ENCODE data around the gene AFF3.

AFF3 gene

GRCh38 chr2:99728166-99728565, 414.2 kb downstream of the AFF3 start:
- H3K27me3 ChIP-seq (ENCODE audit: control insufficient read depth, insufficient read depth, low read length), result no peaks in the 10 kb centered on the region
- no peak overlapping the region for H3K9ac ChIP-seq (ENCODE audit: low read length)
- H3K4me1 ChIP-seq (ENCODE audit: control insufficient read depth, low read depth, low read length), result no peaks in the 10 kb centered on the region
- H3K9me3 ChIP-seq (ENCODE audit: control insufficient read depth, low read depth, low read length), result no peaks in the 10 kb centered on the region
- H3K36me3 ChIP-seq (ENCODE audit: control insufficient read depth, low read depth, low read length), result no peaks in the 10 kb centered on the region
- no peak overlapping the region for H3K27ac ChIP-seq (ENCODE audit: low read length)
- H3K4me3 ChIP-seq (ENCODE audit: low read length), result no peak overlapping the region

GRCh38 chr2:99727199-99727598, 415.2 kb downstream of the AFF3 start:
- Histone ChIP-seq H3K4me1 (ENCODE audit: control insufficient read depth, low read depth, low read length) (no peaks in the 10 kb centered on the region), H3K4me3 (ENCODE audit: low read length) (no peak overlapping the region), H3K9me3 (ENCODE audit: control insufficient read depth, low read depth, low read length) (no peaks in the 10 kb centered on the region), H3K9ac (ENCODE audit: low read length) (no peak overlapping the region), H3K27me3 (ENCODE audit: control insufficient read depth, insufficient read depth, low read length) (no peaks in the 10 kb centered on the region), H3K27ac (ENCODE audit: low read length) (no peak overlapping the region), H3K36me3 (ENCODE audit: control insufficient read depth, low read depth, low read length) (no peaks in the 10 kb centered on the region)

GRCh38 chr2:99726691-99727090, 415.7 kb downstream of the AFF3 start:
- Histone ChIP-seq H3K27ac (ENCODE audit: low read length) (no peak overlapping the region), H3K4me3 (ENCODE audit: low read length) (no peak overlapping the region), H3K27me3 (ENCODE audit: control insufficient read depth, insufficient read depth, low read length) (no peaks in the 10 kb centered on the region), H3K9ac (ENCODE audit: low read length) (no peak overlapping the region), H3K4me1 (ENCODE audit: control insufficient read depth, low read depth, low read length) (no peaks in the 10 kb centered on the region), H3K9me3 (ENCODE audit: control insufficient read depth, low read depth, low read length) (no peaks in the 10 kb centered on the region), H3K36me3 (ENCODE audit: control insufficient read depth, low read depth, low read length) (no peaks in the 10 kb centered on the region)

- Histone ChIP-seq H3K9me3 (ENCODE audit: control insufficient read depth, low read depth, low read length) (no peaks in the 10 kb centered on the region), H3K27me3 (ENCODE audit: control insufficient read depth, insufficient read depth, low read length) (no peaks in the 10 kb centered on the region), H3K4me1 (ENCODE audit: control insufficient read depth, low read depth, low read length) (no peaks in the 10 kb centered on the region)
Observed at GRCh38 chr2:99725820-99726219, 416.6 kb downstream of the AFF3 start.

GRCh38 chr2:99722476-99722875, 419.9 kb downstream of the AFF3 start:
- H3K27ac ChIP-seq (ENCODE audit: low read length), result no peak overlapping the region
- no peaks in the 10 kb centered on the region for H3K4me1 ChIP-seq (ENCODE audit: control insufficient read depth, low read depth, low read length)
- no peak overlapping the region for H3K4me3 ChIP-seq (ENCODE audit: low read length)
- no peaks in the 10 kb centered on the region for H3K36me3 ChIP-seq (ENCODE audit: control insufficient read depth, low read depth, low read length)
- H3K27me3 ChIP-seq (ENCODE audit: control insufficient read depth, insufficient read depth, low read length), result no peaks in the 10 kb centered on the region
- H3K9ac ChIP-seq (ENCODE audit: low read length), result no peak overlapping the region
- H3K9me3 ChIP-seq (ENCODE audit: control insufficient read depth, low read depth, low read length), result no peaks in the 10 kb centered on the region

More at GRCh38 chr2:99725820-99726219, 416.6 kb downstream of the AFF3 start:
- H3K4me3 ChIP-seq (ENCODE audit: low read length), result no peak overlapping the region
- no peak overlapping the region for H3K9ac ChIP-seq (ENCODE audit: low read length)
- no peaks in the 10 kb centered on the region for H3K36me3 ChIP-seq (ENCODE audit: control insufficient read depth, low read depth, low read length)
- H3K27ac ChIP-seq (ENCODE audit: low read length), result no peak overlapping the region

GRCh38 chr2:99719102-99719501, 423.3 kb downstream of the AFF3 start:
- H3K27me3 ChIP-seq (ENCODE audit: control insufficient read depth, insufficient read depth, low read length), result no peaks in the 10 kb centered on the region
- H3K27ac ChIP-seq (ENCODE audit: low read length), result no peak overlapping the region
- no peaks in the 10 kb centered on the region for H3K9me3 ChIP-seq (ENCODE audit: control insufficient read depth, low read depth, low read length)
- H3K9ac ChIP-seq (ENCODE audit: low read length), result no peak overlapping the region
- H3K4me3 ChIP-seq (ENCODE audit: low read length), result no peak overlapping the region
- no peaks in the 10 kb centered on the region for H3K4me1 ChIP-seq (ENCODE audit: control insufficient read depth, low read depth, low read length)
- no peaks in the 10 kb centered on the region for H3K36me3 ChIP-seq (ENCODE audit: control insufficient read depth, low read depth, low read length)

- H3K4me1 ChIP-seq (ENCODE audit: control insufficient read depth, low read depth, low read length), result no peaks in the 10 kb centered on the region
- no peak overlapping the region for H3K27ac ChIP-seq (ENCODE audit: low read length)
- no peak overlapping the region for H3K9ac ChIP-seq (ENCODE audit: low read length)
- no peak overlapping the region for H3K4me3 ChIP-seq (ENCODE audit: low read length)
- no peaks in the 10 kb centered on the region for H3K27me3 ChIP-seq (ENCODE audit: control insufficient read depth, insufficient read depth, low read length)
- H3K36me3 ChIP-seq (ENCODE audit: control insufficient read depth, low read depth, low read length), result no peaks in the 10 kb centered on the region
- no peaks in the 10 kb centered on the region for H3K9me3 ChIP-seq (ENCODE audit: control insufficient read depth, low read depth, low read length)
Observed at GRCh38 chr2:99715956-99716355, 426.4 kb downstream of the AFF3 start.

- H3K9me3 ChIP-seq (ENCODE audit: control insufficient read depth, low read depth, low read length), result no peaks in the 10 kb centered on the region
- no peaks in the 10 kb centered on the region for H3K4me1 ChIP-seq (ENCODE audit: control insufficient read depth, low read depth, low read length)
- H3K27me3 ChIP-seq (ENCODE audit: control insufficient read depth, insufficient read depth, low read length), result no peaks in the 10 kb centered on the region
- no peak overlapping the region for H3K4me3 ChIP-seq (ENCODE audit: low read length)
- no peaks in the 10 kb centered on the region for H3K36me3 ChIP-seq (ENCODE audit: control insufficient read depth, low read depth, low read length)
- H3K27ac ChIP-seq (ENCODE audit: low read length), result no peak overlapping the region
- no peak overlapping the region for H3K9ac ChIP-seq (ENCODE audit: low read length)
Observed at GRCh38 chr2:99714349-99714748, 428.0 kb downstream of the AFF3 start.

GRCh38 chr2:99711144-99711543, 431.2 kb downstream of the AFF3 start:
- no peaks in the 10 kb centered on the region for H3K36me3 ChIP-seq (ENCODE audit: control insufficient read depth, low read depth, low read length)
- no peaks in the 10 kb centered on the region for H3K9me3 ChIP-seq (ENCODE audit: control insufficient read depth, low read depth, low read length)
- H3K4me1 ChIP-seq (ENCODE audit: control insufficient read depth, low read depth, low read length), result peaks cover 21% of the 10 kb centered on the region
- H3K27me3 ChIP-seq (ENCODE audit: control insufficient read depth, insufficient read depth, low read length), result no peaks in the 10 kb centered on the region
- no peak overlapping the region for H3K9ac ChIP-seq (ENCODE audit: low read length)
- no peak overlapping the region for H3K27ac ChIP-seq (ENCODE audit: low read length)
- H3K4me3 ChIP-seq (ENCODE audit: low read length), result no peak overlapping the region

GRCh38 chr2:99710721-99711120, 431.7 kb downstream of the AFF3 start:
- no peak overlapping the region for H3K27ac ChIP-seq (ENCODE audit: low read length)
- no peak overlapping the region for H3K9ac ChIP-seq (ENCODE audit: low read length)
- no peak overlapping the region for H3K4me3 ChIP-seq (ENCODE audit: low read length)
- peaks cover 22% of the 10 kb centered on the region for H3K4me1 ChIP-seq (ENCODE audit: control insufficient read depth, low read depth, low read length)
- no peaks in the 10 kb centered on the region for H3K27me3 ChIP-seq (ENCODE audit: control insufficient read depth, insufficient read depth, low read length)
- H3K9me3 ChIP-seq (ENCODE audit: control insufficient read depth, low read depth, low read length), result no peaks in the 10 kb centered on the region
- H3K36me3 ChIP-seq (ENCODE audit: control insufficient read depth, low read depth, low read length), result no peaks in the 10 kb centered on the region

GRCh38 chr2:99709229-99709628, 433.2 kb downstream of the AFF3 start:
- Histone ChIP-seq H3K9ac (ENCODE audit: low read length) (no peak overlapping the region), H3K36me3 (ENCODE audit: control insufficient read depth, low read depth, low read length) (no peaks in the 10 kb centered on the region), H3K27ac (ENCODE audit: low read length) (no peak overlapping the region), H3K9me3 (ENCODE audit: control insufficient read depth, low read depth, low read length) (no peaks in the 10 kb centered on the region), H3K4me3 (ENCODE audit: low read length) (no peak overlapping the region), H3K4me1 (ENCODE audit: control insufficient read depth, low read depth, low read length) (peaks cover 22% of the 10 kb centered on the region), H3K27me3 (ENCODE audit: control insufficient read depth, insufficient read depth, low read length) (no peaks in the 10 kb centered on the region)

GRCh38 chr2:99708231-99708630, 434.2 kb downstream of the AFF3 start:
- H3K4me3 ChIP-seq (ENCODE audit: low read length), result no peak overlapping the region
- H3K4me1 ChIP-seq (ENCODE audit: control insufficient read depth, low read depth, low read length), result peaks cover 22% of the 10 kb centered on the region
- H3K9me3 ChIP-seq (ENCODE audit: control insufficient read depth, low read depth, low read length), result no peaks in the 10 kb centered on the region
- H3K36me3 ChIP-seq (ENCODE audit: control insufficient read depth, low read depth, low read length), result no peaks in the 10 kb centered on the region
- H3K27me3 ChIP-seq (ENCODE audit: control insufficient read depth, insufficient read depth, low read length), result no peaks in the 10 kb centered on the region
- no peak overlapping the region for H3K27ac ChIP-seq (ENCODE audit: low read length)
- no peak overlapping the region for H3K9ac ChIP-seq (ENCODE audit: low read length)

All from iPS-18a (cell line).